CD14-positive monocyte (primary cell): ENCODE results near the gene ART4. TPM values are rescaled to one million over a fixed set of nuclear protein-coding genes. Genes with fewer than 3 reads are reported as not detected.

Experiments used
- DNase-seq, 3 donors: peaks; one replicate each; pipeline ENCODE4 v3.0.0-alpha.2; 2011 to 2022
- H2AFZ ChIP-seq: 2 replicates; pipeline ENCODE4 v1.6.0; 2012; ENCODE audit warnings: mild to moderate bottlenecking, low read depth, low read length, inconsistent platforms; ENCODE audit not compliant: insufficient read depth, poor library complexity, severe bottlenecking
- H3K27ac ChIP-seq, 2 donors: 1 replicate in 1 of 2; 2 replicates in 1 of 2; pipeline ENCODE4 v1.5.1; 2012 to 2013; ENCODE audit warnings: low read length in 2 of 2, control low read depth in 1 of 2, inconsistent platforms in 1 of 2, low read depth in 1 of 2, mild to moderate bottlenecking in 1 of 2
- H3K27me3 ChIP-seq, 2 donors: one replicate each; pipeline versions ENCODE4 v1.6.0 to v1.6.1; 2011 to 2013; ENCODE audit warnings: low read length in 2 of 2; ENCODE audit not compliant: control insufficient read depth in 2 of 2, insufficient read depth in 2 of 2
- H3K36me3 ChIP-seq, 2 donors: replicated peaks in 1 of 2; 1 replicate in 1 of 2; 2 replicates in 1 of 2; pipeline versions ENCODE4 v1.5.1 to v1.6.1; 2012 to 2013; ENCODE audit warnings: low read length in 2 of 2, control low read depth in 1 of 2, inconsistent platforms in 1 of 2, mild to moderate bottlenecking in 1 of 2; ENCODE audit not compliant: insufficient read depth in 2 of 2, control insufficient read depth in 1 of 2
- H3K4me1 ChIP-seq, 2 donors: 1 replicate in 1 of 2; 2 replicates in 1 of 2; pipeline versions ENCODE4 v1.5.1 to v1.6.1; 2012 to 2013; ENCODE audit warnings: low read length in 2 of 2, control low read depth in 1 of 2, inconsistent platforms in 1 of 2, mild to moderate bottlenecking in 1 of 2, moderate library complexity in 1 of 2; ENCODE audit not compliant: insufficient read depth in 2 of 2, control insufficient read depth in 1 of 2
- H3K4me2 ChIP-seq: replicated peaks from 2 replicates; pipeline ENCODE3; 2012; ENCODE audit warnings: low read length, moderate library complexity, mild to moderate bottlenecking; ENCODE audit not compliant: poor library complexity, severe bottlenecking; ENCODE audit errors: extremely low read depth
- H3K4me3 ChIP-seq, 3 experiments: fragments of 200-600 bp in 1 of 3; sonication (generic) in 1 of 3; replicated peaks in 1 of 3; 1 replicate in 2 of 3; 2 replicates in 1 of 3; pipeline ENCODE4 v1.5.1; 2011 to 2013; ENCODE audit warnings: low read length in 3 of 3, mild to moderate bottlenecking in 3 of 3, control low read depth in 2 of 3, low read depth in 2 of 3, inconsistent platforms in 1 of 3, moderate library complexity in 1 of 3
- H3K79me2 ChIP-seq: 2 replicates; pipeline ENCODE4 v1.6.0; 2012; ENCODE audit warnings: mild to moderate bottlenecking, control low read depth, inconsistent platforms, low read length, moderate library complexity; ENCODE audit not compliant: insufficient read depth
- H3K9ac ChIP-seq: 2 replicates; pipeline ENCODE4 v1.6.0; 2017; ENCODE audit warnings: low read length, mild to moderate bottlenecking; ENCODE audit not compliant: insufficient read depth, poor library complexity, severe bottlenecking
- H3K9me3 ChIP-seq, 2 donors: replicated peaks in 1 of 2; 1 replicate in 1 of 2; 2 replicates in 1 of 2; pipeline versions ENCODE4 v1.5.1 to v1.6.1; 2012 to 2013; ENCODE audit warnings: low read length in 2 of 2, control low read depth in 1 of 2; ENCODE audit not compliant: control insufficient read depth in 1 of 2, insufficient read depth in 1 of 2
- H4K20me1 ChIP-seq: 2 replicates; pipeline ENCODE4 v1.6.0; 2012; ENCODE audit warnings: mild to moderate bottlenecking, low read length, control low read depth, moderate library complexity; ENCODE audit not compliant: insufficient read depth
- H3K27ac Mint-ChIP-seq, 7 donors: one replicate each; pipeline ENCODE4 v1.8.0; 2020; ENCODE audit warnings: mild to moderate bottlenecking in 7 of 7, mixed read lengths in 7 of 7, moderate library complexity in 6 of 7, inconsistent platforms in 2 of 7
- H3K27me3 Mint-ChIP-seq, 3 donors: one replicate each; pipeline ENCODE4 v1.8.0; 2021 to 2022; ENCODE audit warnings: low read depth in 3 of 3, mild to moderate bottlenecking in 3 of 3, mixed read lengths in 3 of 3, moderate library complexity in 3 of 3, inconsistent platforms in 1 of 3
- H3K36me3 Mint-ChIP-seq, 2 donors: one replicate each; pipeline ENCODE4 v1.8.0; 2020; ENCODE audit warnings: mixed read lengths in 2 of 2, inconsistent platforms in 1 of 2, mild to moderate bottlenecking in 1 of 2
- H3K4me1 Mint-ChIP-seq: one replicate; pipeline ENCODE4 v1.8.0; 2020; ENCODE audit warnings: mild to moderate bottlenecking, mixed read lengths
- H3K4me3 Mint-ChIP-seq, 2 donors: one replicate each; pipeline ENCODE4 v1.8.0; 2020; ENCODE audit warnings: mild to moderate bottlenecking in 2 of 2, mixed read lengths in 2 of 2, moderate library complexity in 1 of 2
- H3K9me3 Mint-ChIP-seq, 7 donors: one replicate each; pipeline ENCODE4 v1.8.0; 2020 to 2022; ENCODE audit warnings: mixed read lengths in 7 of 7, mild to moderate bottlenecking in 6 of 7, moderate library complexity in 6 of 7, inconsistent platforms in 2 of 7
- WGBS: methylation state at CpG from one replicate; pipeline ENCODE4 v1.1.5; 2013; ENCODE audit warnings: missing lambda C conversion rate; ENCODE audit not compliant: insufficient coverage; 5-methylcytosine and 5-hydroxymethylcytosine counted together
- intact Hi-C, 2 donors: fragments of 100-400 bp; cut with micrococcal nuclease; formaldehyde crosslinking; loops; one replicate each; pipeline versions ENCODE4 v1.15.0 to v1.15.1; 2023
- polyA plus RNA-seq, 3 donors: library from polyadenylated mRNA; depleted of rRNA in 1 of 3; unstranded in 2 of 3; stranded (reverse) in 1 of 3; fragments of 300-500 nt in 2 of 3; fragments of >200 nt in 1 of 3; fragmentation: Illumina TruSeq in 2 of 3; gene quantifications; 1 replicate in 2 of 3; 2 replicates in 1 of 3; pipeline ENCODE4 v1.2.3, GENCODE V29; 2012 to 2021
- TF ChIP-seq, protein P1 (sequence below): fragments of 200-600 bp; IDR thresholded peaks from one replicate; pipeline ENCODE4 v1.8.0; 2022; ENCODE audit warnings: antibody characterized with exemption, mild to moderate bottlenecking

Gene ART4
- polyA plus RNA-seq, 3 donors: not detected

DNA sequence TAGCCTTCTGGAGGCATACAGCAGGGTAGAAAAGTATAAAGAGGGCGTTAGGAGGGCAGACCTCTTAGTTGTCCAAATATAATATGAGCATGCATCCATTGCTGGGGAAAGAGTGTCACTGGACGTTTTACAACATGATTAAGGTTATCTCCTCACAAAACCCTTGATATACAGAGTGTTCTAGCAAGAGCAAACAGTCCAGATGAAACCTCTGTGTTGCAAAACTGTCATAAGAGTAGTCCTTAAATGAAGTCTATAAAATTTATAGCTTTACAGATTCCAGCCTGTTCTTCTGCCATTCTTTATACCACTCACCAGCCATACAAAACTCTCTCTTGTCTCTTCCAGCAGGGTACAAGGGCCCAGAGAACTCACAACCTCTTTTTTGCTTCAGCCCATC, 61.8 kb downstream of the ART4 start:
- Histone ChIP-seq H3K36me3 (peaks cover 6 to 17% of the 10 kb centered on the region in 2 donors), H3K9ac (no peak overlapping the region), H4K20me1 (no peaks in the 10 kb centered on the region), H2AFZ (no peak overlapping the region), H3K27ac (no peak overlapping the region), H3K27me3 (no peaks in the 10 kb centered on the region), H3K9me3 (no peaks in the 10 kb centered on the region), H3K4me1 (peaks cover 10 to 17% of the 10 kb centered on the region in 2 donors), H3K4me3 (no peak overlapping the region), H3K79me2 (peaks cover 5% of the 10 kb centered on the region), H3K4me2 (no peak overlapping the region)
- no peaks in the 10 kb centered on the region for H3K27me3 Mint-ChIP-seq
- WGBS: no CpG with 5 or more reads among the region's 2 CpGs
- H3K36me3 Mint-ChIP-seq: peaks cover 8 to 22% of the 10 kb centered on the region in 2 donors
- H3K4me1 Mint-ChIP-seq: peaks cover 22% of the 10 kb centered on the region
- TF ChIP-seq, protein P1, sequence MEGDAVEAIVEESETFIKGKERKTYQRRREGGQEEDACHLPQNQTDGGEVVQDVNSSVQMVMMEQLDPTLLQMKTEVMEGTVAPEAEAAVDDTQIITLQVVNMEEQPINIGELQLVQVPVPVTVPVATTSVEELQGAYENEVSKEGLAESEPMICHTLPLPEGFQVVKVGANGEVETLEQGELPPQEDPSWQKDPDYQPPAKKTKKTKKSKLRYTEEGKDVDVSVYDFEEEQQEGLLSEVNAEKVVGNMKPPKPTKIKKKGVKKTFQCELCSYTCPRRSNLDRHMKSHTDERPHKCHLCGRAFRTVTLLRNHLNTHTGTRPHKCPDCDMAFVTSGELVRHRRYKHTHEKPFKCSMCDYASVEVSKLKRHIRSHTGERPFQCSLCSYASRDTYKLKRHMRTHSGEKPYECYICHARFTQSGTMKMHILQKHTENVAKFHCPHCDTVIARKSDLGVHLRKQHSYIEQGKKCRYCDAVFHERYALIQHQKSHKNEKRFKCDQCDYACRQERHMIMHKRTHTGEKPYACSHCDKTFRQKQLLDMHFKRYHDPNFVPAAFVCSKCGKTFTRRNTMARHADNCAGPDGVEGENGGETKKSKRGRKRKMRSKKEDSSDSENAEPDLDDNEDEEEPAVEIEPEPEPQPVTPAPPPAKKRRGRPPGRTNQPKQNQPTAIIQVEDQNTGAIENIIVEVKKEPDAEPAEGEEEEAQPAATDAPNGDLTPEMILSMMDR: no peak
- intact Hi-C loops: no loop called here
- H3K4me3 Mint-ChIP-seq: no peak overlapping the region
- DNase-seq: no peak
- H3K27ac Mint-ChIP-seq: no peak overlapping the region
- peaks cover 0 to 2% (median 0%) of the 10 kb centered on the region in 7 donors for H3K9me3 Mint-ChIP-seq

DNA sequence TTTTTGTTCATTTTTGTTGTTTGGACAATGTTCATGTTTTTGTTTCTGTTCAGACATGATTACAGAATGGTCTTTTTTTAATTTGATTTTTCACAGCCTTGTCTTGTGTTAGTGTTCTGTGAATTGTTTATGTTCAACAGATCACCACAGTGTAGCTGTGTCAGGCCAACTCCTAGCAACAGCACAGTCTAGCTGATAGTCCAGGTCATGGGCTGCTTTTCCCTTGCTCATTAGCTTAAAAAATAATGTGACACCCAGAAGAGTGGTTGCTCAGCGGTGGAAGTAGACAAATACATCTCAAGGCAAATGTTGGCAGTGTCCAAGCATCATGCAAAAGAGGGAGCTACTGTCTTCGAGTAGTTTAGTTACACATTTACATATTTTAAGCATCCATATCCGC, 62.5 kb downstream of the ART4 start:
- H3K27me3 Mint-ChIP-seq: no peaks in the 10 kb centered on the region
- peaks cover 5 to 15% of the 10 kb centered on the region in 2 donors for H3K36me3 Mint-ChIP-seq
- peak overlapping the region; percentile 63 for H2AFZ ChIP-seq
- H4K20me1 ChIP-seq: no peaks in the 10 kb centered on the region
- H3K27ac Mint-ChIP-seq: no peak overlapping the region
- DNase-seq: no peak
- no peak overlapping the region for H3K9ac ChIP-seq
- H3K27ac ChIP-seq: no peak overlapping the region
- no peaks in the 10 kb centered on the region for H3K9me3 ChIP-seq
- no peaks in the 10 kb centered on the region for H3K27me3 ChIP-seq
- peaks cover 30% of the 10 kb centered on the region for H3K4me1 Mint-ChIP-seq
- peaks cover 0 to 2% (median 0%) of the 10 kb centered on the region in 7 donors for H3K9me3 Mint-ChIP-seq
- H3K36me3 ChIP-seq: peaks cover 0 to 10% of the 10 kb centered on the region in 2 donors
- H3K4me2 ChIP-seq: no peak overlapping the region
- peak overlapping the region in 1 of 3 experiments; percentile 26 for H3K4me3 ChIP-seq
- H3K79me2 ChIP-seq: peaks cover 12% of the 10 kb centered on the region
- H3K4me3 Mint-ChIP-seq: no peak overlapping the region
- TF ChIP-seq, protein P1: no peak
- intact Hi-C loops: no loop called here
- peaks cover 16 to 24% of the 10 kb centered on the region in 2 donors for H3K4me1 ChIP-seq
- WGBS: 100% methylated on average over 1 of the region's 3 CpGs
